Ovary (tissue), 9 donors: ENCODE measurements around the gene TBC1D2. TPM values are rescaled to one million over a fixed set of nuclear protein-coding genes. Genes with fewer than 3 reads are reported as not detected.

Experiments used
- DNase-seq, 5 donors: peaks; one replicate each; pipeline ENCODE4 v3.0.0-alpha.2; 2019 to 2020
- H3K27ac ChIP-seq, 2 donors: fragments of 200-600 bp; one replicate each; pipeline versions ENCODE4 v1.5.1 to v1.8.0; 2019 to 2022
- H3K27me3 ChIP-seq: fragments of 200-600 bp; one replicate; pipeline ENCODE4 v1.8.0; 2022
- H3K36me3 ChIP-seq: fragments of 200-600 bp; sonication (generic); one replicate; pipeline ENCODE4 v1.5.1; 2019
- H3K4me1 ChIP-seq: one replicate; pipeline ENCODE4 v1.8.1; 2013; ENCODE audit warnings: mild to moderate bottlenecking, moderate library complexity; ENCODE audit not compliant: insufficient read depth
- H3K4me3 ChIP-seq: fragments of 200-600 bp; sonication (generic); one replicate; pipeline ENCODE4 v1.5.1; 2017
- H3K9me3 ChIP-seq, 2 donors: fragments of 200-600 bp in 1 of 2; sonication (generic) in 1 of 2; one replicate each; pipeline versions ENCODE4 v1.5.1 to v1.8.1; 2013 to 2019; ENCODE audit warnings: mild to moderate bottlenecking in 1 of 2, moderate library complexity in 1 of 2
- EP300 ChIP-seq: sonication (generic); formaldehyde crosslinking; IDR thresholded peaks from one replicate; pipeline ENCODE4 v1.6.1; 2017; ENCODE audit warnings: antibody characterized with exemption
- POLR2A ChIP-seq: fragments of 450-650 bp; IDR thresholded peaks from one replicate; pipeline ENCODE4 v1.6.1; 2017; ENCODE audit warnings: antibody characterized with exemption, mild to moderate bottlenecking, moderate library complexity
- WGBS, 3 donors: extraction: QIAGEN DNeasy Blood & Tissue Kit in 1 of 3; methylation state at CpG; one replicate each; pipeline versions ENCODE4 v1.1.5 to v1.1.7; 2013 to 2017; 5-methylcytosine and 5-hydroxymethylcytosine counted together
- intact Hi-C, 4 donors: fragments of 100-400 bp; cut with DNase I; formaldehyde crosslinking; loops; one replicate each; pipeline versions ENCODE4 v1.11.0 to v1.15.1; 2022 to 2023
- polyA plus RNA-seq, 2 donors: library from polyadenylated mRNA; stranded (reverse); fragments of 200-250 nt in 1 of 2; fragments of 350-450 nt in 1 of 2; fragmentation: Illumina TruSeq in 1 of 2; extraction: RNeasy Lipid Tissue Mini Kit (QIAGEN cat#74804) in 1 of 2; gene quantifications; one replicate each; pipeline ENCODE4 v1.2.3, GENCODE V29; 2013 to 2014
- total RNA-seq, 7 donors: library from RNA; depleted of rRNA in 2 of 7; stranded (reverse); fragments of >200 nt in 2 of 7; fragmentation: NEBNext Ultra II Directional in 3 of 7; extraction: Animal tissue kit (Norgen Biotek cat#: 25700) in 3 of 7; gene quantifications; one replicate each; pipeline versions ENCODE4 v1.1.0 to v1.2.4, GENCODE V29; 2016 to 2023
- TF ChIP-seq, protein P1 (sequence below), 3 donors: fragments of 450-650 bp in 2 of 3; fragments of 200-600 bp in 1 of 3; IDR thresholded peaks; one replicate each; pipeline versions ENCODE4 v1.5.1 to v1.8.0; 2016 to 2022; ENCODE audit warnings: antibody characterized with exemption in 3 of 3, mild to moderate bottlenecking in 1 of 3
- donor health status: DM: no; HTN: no; CAD: no; lungs with moderate emphysema.
- donor health status: DM: no; HTN: no; CAD: no.
- donor health status: Bipolar disorder and iron deficiency.
- donor health status: DM: yes; HTN: yes; CAD: no.
- donor health status: DM: no; HTN: no; CAD: no.
- donor health status: DM: yes; HTN: yes; CAD: no.

TBC1D2 gene
- total and polyA plus RNA-seq, 9 donors, result 1.7 to 11.3 (median 4.4) TPM

DNA sequence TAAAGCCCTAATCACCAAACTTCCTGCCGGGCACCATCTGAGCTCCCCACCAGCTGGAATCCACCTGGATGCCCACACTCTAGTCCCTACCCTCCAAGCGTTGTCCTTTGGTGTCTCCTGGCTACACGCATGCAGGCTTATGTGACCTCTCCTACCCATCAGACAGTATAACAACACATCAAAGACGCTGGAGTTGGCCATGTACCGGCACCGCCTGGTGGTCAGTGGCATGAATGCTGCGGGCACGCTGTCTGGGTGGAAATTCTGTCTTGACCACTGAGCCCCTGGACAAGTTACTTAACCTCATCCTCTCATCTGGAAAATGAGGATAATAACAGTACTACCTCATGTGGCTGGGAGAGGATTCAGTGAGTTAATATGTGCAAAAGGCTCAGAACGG lies 39.6 kb downstream of the TBC1D2 start:
- no peaks in the 10 kb centered on the region for H3K27me3 ChIP-seq
- no peak overlapping the region for H3K27ac ChIP-seq
- H3K36me3 ChIP-seq, result no peaks in the 10 kb centered on the region
- TF ChIP-seq EP300, result no peak
- TF ChIP-seq, protein P1, sequence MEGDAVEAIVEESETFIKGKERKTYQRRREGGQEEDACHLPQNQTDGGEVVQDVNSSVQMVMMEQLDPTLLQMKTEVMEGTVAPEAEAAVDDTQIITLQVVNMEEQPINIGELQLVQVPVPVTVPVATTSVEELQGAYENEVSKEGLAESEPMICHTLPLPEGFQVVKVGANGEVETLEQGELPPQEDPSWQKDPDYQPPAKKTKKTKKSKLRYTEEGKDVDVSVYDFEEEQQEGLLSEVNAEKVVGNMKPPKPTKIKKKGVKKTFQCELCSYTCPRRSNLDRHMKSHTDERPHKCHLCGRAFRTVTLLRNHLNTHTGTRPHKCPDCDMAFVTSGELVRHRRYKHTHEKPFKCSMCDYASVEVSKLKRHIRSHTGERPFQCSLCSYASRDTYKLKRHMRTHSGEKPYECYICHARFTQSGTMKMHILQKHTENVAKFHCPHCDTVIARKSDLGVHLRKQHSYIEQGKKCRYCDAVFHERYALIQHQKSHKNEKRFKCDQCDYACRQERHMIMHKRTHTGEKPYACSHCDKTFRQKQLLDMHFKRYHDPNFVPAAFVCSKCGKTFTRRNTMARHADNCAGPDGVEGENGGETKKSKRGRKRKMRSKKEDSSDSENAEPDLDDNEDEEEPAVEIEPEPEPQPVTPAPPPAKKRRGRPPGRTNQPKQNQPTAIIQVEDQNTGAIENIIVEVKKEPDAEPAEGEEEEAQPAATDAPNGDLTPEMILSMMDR (IDR thresholded peaks at IDR 0.05), result no peak
- TF ChIP-seq POLR2A, result no peak
- H3K4me3 ChIP-seq, result no peak overlapping the region
- no peaks in the 10 kb centered on the region for H3K4me1 ChIP-seq
- intact Hi-C loops, result no loop called here
- no peaks in the 10 kb centered on the region for H3K9me3 ChIP-seq
- DNase-seq, result no peak
- 68 to 76% (median 76%) methylated on average over 9 of the region's 9 CpGs for WGBS, 3 donors

DNA sequence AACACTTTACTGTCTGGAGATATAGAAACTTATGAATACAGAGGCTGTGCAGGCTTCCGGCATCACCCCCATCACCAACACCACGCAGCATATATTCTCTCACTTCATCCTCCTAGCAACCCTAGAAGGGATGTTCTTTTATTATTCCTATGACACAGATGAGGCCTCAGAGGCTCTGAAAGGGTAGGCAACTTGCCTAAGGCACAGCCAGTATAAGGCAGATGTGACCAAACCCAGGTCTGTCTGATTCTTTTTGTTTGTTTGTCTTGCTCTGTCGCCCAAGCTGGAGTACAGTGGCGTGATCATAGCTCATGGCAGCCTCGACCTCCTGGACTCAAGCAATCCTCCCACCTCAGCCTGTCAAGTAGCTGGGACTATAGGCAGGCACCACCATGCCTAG lies 40.2 kb downstream of the TBC1D2 start:
- TF ChIP-seq, protein P1 (IDR thresholded peaks at IDR 0.05), result no peak
- TF ChIP-seq POLR2A (no peak), EP300 (no peak)
- Histone ChIP-seq H3K4me3 (no peak overlapping the region), H3K36me3 (no peaks in the 10 kb centered on the region), H3K4me1 (no peaks in the 10 kb centered on the region), H3K27me3 (no peaks in the 10 kb centered on the region), H3K27ac (no peak overlapping the region), H3K9me3 (no peaks in the 10 kb centered on the region)
- no peak for DNase-seq
- 64 to 77% (median 71%) methylated on average over 5 of the region's 5 CpGs for WGBS, 3 donors
- intact Hi-C loops, result no loop called here

DNA sequence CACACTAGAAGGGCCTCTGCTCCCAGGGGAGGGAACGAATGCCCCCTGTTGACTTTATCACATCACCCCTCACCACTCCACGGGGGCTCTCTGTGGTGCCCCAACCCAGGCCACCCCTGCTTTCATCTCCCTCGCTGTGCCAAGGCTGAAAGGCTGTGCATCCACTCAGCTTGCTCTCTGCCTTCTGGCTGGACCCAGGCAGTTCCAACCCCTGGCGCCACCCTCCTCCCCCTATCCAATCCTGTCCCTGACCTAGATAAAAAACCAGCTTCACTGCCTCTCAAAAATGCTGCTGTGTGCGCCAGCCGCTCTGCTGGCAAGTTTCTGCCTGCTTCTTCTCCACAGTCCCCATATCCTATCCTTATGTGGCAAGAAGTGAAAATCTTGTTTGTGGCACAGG lies 40.6 kb downstream of the TBC1D2 start:
- WGBS, 3 donors, result 59 to 73% (median 72%) methylated on average over 6 of the region's 6 CpGs
- H3K27me3 ChIP-seq, result no peaks in the 10 kb centered on the region
- TF ChIP-seq POLR2A (no peak), EP300 (no peak)
- no peaks in the 10 kb centered on the region for H3K36me3 ChIP-seq
- H3K4me3 ChIP-seq, result no peak overlapping the region
- H3K9me3 ChIP-seq, result no peaks in the 10 kb centered on the region
- H3K4me1 ChIP-seq, result no peaks in the 10 kb centered on the region
- H3K27ac ChIP-seq, result no peak overlapping the region
- no peak for DNase-seq
- intact Hi-C loops, result no loop called here

DNA sequence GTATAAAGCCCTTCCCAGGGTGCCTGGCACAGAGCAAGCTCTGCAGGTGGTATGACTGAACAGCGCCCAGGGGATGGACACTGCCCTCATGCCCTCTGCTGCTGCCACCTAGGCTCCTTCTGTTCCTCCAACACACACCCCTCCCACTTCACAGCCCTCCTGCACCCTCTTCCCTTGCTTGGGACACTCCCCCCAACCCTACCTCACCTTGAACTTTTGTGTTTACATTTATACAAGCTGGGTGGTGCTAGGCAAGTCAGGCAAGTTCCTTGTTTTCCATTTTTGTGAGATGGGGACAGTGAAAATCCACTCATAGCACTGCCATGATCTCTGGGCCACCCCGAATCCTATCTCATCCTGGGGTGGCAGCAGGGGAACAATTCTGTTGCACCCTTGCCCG lies 44.2 kb downstream of the TBC1D2 start:
- no peaks in the 10 kb centered on the region for H3K9me3 ChIP-seq
- no peak overlapping the region for H3K27ac ChIP-seq
- TF ChIP-seq EP300 (no peak), POLR2A (no peak)
- TF ChIP-seq, protein P1 (IDR thresholded peaks at IDR 0.05), result no peak
- H3K27me3 ChIP-seq, result no peaks in the 10 kb centered on the region
- H3K36me3 ChIP-seq, result no peaks in the 10 kb centered on the region
- H3K4me3 ChIP-seq, result no peak overlapping the region
- WGBS, 3 donors, result 76 to 88% (median 85%) methylated on average over 3 of the region's 3 CpGs
- no peaks in the 10 kb centered on the region for H3K4me1 ChIP-seq
- intact Hi-C loops, result no loop called here
- no peak for DNase-seq

DNA sequence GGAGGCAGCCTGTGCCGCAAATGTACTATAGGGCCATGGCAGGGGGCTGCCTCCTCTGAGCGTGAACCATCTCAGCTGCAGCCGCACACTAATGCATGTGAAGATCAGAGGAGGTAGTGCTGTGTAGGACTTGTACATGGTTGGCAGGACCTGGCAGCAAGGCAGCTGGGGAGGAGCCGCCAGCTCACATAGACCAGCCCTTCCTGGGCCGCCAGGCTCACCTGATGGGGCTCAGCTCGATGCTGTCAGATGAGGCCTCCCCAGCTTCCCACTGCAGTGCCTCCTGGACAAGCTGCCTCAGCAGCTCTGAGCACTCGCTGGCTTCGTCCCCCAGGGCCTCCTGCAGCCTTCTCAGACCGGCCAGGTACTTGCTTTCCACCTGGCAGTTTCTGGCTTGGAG lies 45.0 kb downstream of the TBC1D2 start:
- Histone ChIP-seq H3K36me3 (no peaks in the 10 kb centered on the region), H3K27ac (no peak overlapping the region), H3K4me1 (no peaks in the 10 kb centered on the region), H3K27me3 (no peaks in the 10 kb centered on the region), H3K9me3 (no peaks in the 10 kb centered on the region), H3K4me3 (no peak overlapping the region)
- intact Hi-C loops, result no loop called here
- TF ChIP-seq EP300 (no peak), POLR2A (no peak)
- TF ChIP-seq, protein P1 (IDR thresholded peaks at IDR 0.05), result no peak
- 92 to 96% (median 95%) methylated on average over 9 of the region's 9 CpGs for WGBS, 3 donors
- no peak for DNase-seq
